ENCODE results near the gene NFATC2IP.

- TF ChIP-seq CTCF (CRISPR knock-in tag; IDR thresholded peaks at IDR 0.05) (no peak), ZBTB7B (CRISPR knock-in tag; IDR thresholded peaks at IDR 0.05) (no peak), ZBTB20 (CRISPR knock-in tag; IDR thresholded peaks at IDR 0.05; ENCODE audit: borderline replicate concordance, low read depth) (no peak), EZH2 (conservative IDR thresholded peaks at IDR 0.05; ENCODE audit: low read depth, low read length) (no peak), ZNF672 (CRISPR knock-in tag; IDR thresholded peaks at IDR 0.05) (no peak), ZNF34 (CRISPR knock-in tag; IDR thresholded peaks at IDR 0.05; ENCODE audit: borderline replicate concordance) (no peak)
Measured at GRCh38 chr16:29012913-29013553, 62.3 kb downstream of the NFATC2IP start.

Data from HepG2 (cell line).